Transverse colon (tissue), 4 donors: ENCODE data around the gene VEGFC. TPM values are rescaled to one million over a fixed set of nuclear protein-coding genes. Genes with fewer than 3 reads are reported as not detected.

ENCODE experiments used
- DNase-seq: peaks from one replicate; pipeline ENCODE4 v3.0.0-alpha.2; 2019
- H3K27ac ChIP-seq, 4 donors: fragments of 200-600 bp; sonication (generic); 2 replicates each; pipeline ENCODE4 v1.5.1; 2016 to 2018; ENCODE audit warnings: inconsistent platforms in 4 of 4
- H3K27me3 ChIP-seq: fragments of 200-600 bp; sonication (generic); 2 replicates; pipeline ENCODE4 v1.5.1; 2017; ENCODE audit warnings: inconsistent platforms
- H3K36me3 ChIP-seq, 4 donors: fragments of 200-600 bp; sonication (generic); 2 replicates each; pipeline ENCODE4 v1.5.1; 2017 to 2019; ENCODE audit warnings: inconsistent platforms in 4 of 4
- H3K4me1 ChIP-seq, 4 donors: fragments of 200-600 bp; sonication (generic); 2 replicates each; pipeline ENCODE4 v1.5.1; 2017 to 2020; ENCODE audit warnings: inconsistent platforms in 4 of 4
- H3K4me3 ChIP-seq, 4 donors: fragments of 200-600 bp; sonication (generic); 1 replicate in 1 of 4; 2 replicates in 3 of 4; pipeline versions ENCODE4 v1.5.1 to v1.6.1; 2017 to 2019; ENCODE audit warnings: inconsistent platforms in 4 of 4
- H3K9me3 ChIP-seq, 2 donors: fragments of 200-600 bp; sonication (generic); 2 replicates each; pipeline ENCODE4 v1.5.1; 2017 to 2019; ENCODE audit warnings: inconsistent platforms in 2 of 2
- EP300 ChIP-seq: sonication (generic); formaldehyde crosslinking; IDR thresholded peaks from one replicate; pipeline ENCODE4 v1.6.1; 2017; ENCODE audit warnings: antibody characterized with exemption, low read depth
- POLR2A ChIP-seq: fragments of 450-650 bp; IDR thresholded peaks from one replicate; pipeline ENCODE4 v1.6.1; 2016; ENCODE audit warnings: antibody characterized with exemption, mild to moderate bottlenecking, moderate library complexity
- POLR2AphosphoS5 ChIP-seq, 3 donors: sonication (generic); formaldehyde crosslinking; IDR thresholded peaks; one replicate each; pipeline ENCODE4 v1.6.1; 2016; ENCODE audit warnings: antibody characterized with exemption in 3 of 3
- WGBS, 2 donors: methylation state at CpG; one replicate each; pipeline ENCODE4 v1.1.5; 2018; ENCODE audit warnings: low coverage in 1 of 2; 5-methylcytosine and 5-hydroxymethylcytosine counted together
- in situ Hi-C, 4 donors: fragments of 200-750 bp; cut with MboI; loops; one replicate each; pipeline versions ENCODE4 v1.15.0 to v1.15.1; 2017; ENCODE audit warnings: low sequenced_read_pairs in 3 of 4, low pct_ligation_motif_present in 1 of 4, low pct_unique_long_range_greater_than_20kb in 1 of 4
- intact Hi-C: fragments of 100-400 bp; cut with DNase I; formaldehyde crosslinking; loops from one replicate; pipeline ENCODE4 v1.15.1; 2023; ENCODE audit warnings: low total_unique reads
- total RNA-seq, 4 donors: library from RNA; depleted of rRNA; stranded (reverse); fragments of >200 nt; gene quantifications; one replicate each; pipeline ENCODE4 v1.1.0, GENCODE V29; 2016
- TF ChIP-seq, protein P1 (sequence below), 5 experiments: fragments of 200-600 bp in 3 of 5; fragments of 450-650 bp in 2 of 5; sonication (generic) in 3 of 5; IDR thresholded peaks; 1 replicate in 2 of 5; 2 replicates in 3 of 5; pipeline ENCODE4 v1.5.1; 2016 to 2017; ENCODE audit warnings: antibody characterized with exemption in 5 of 5, inconsistent platforms in 3 of 5, mild to moderate bottlenecking in 2 of 5, moderate library complexity in 1 of 5

The VEGFC gene
- total RNA-seq, 4 donors from 2014 or later = 1.2 to 2.9 (median 2.2) TPM; not detected in 1

DNA sequence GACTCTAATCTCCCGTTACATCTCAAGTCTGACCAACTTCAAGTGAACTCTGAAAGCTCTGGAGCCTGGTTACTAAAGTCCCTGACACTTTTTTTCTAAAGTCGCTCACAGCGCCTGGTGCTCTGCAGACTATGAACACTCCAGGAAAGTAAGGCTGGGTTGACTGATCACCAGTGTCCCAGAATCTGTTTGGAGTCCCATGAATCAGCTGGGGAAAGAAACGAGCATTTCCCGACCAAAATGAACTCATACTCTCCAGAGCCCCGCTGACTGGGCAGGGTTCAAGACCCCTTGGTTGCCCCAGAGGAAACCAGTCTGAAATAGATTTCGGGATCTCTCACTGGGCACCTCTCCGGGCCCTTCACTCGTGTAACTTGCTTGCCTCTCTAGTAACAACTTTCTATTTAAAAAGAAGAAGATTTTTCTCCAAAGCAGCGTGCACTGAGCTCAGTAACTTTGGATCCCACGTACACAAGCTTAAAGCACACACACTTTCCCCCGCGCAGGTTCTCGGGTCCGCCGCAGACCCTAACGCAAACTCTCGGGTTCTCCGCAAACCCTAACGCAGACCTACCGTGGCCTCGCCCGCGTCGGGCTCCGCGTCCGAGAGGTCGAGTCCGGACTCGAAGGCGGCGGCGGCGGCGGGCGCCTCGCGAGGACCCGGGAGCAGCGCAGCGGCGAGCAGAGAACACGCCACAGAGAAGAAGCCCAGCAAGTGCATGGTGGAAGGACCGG, 964 bp downstream of the VEGFC start:
- peaks cover 45% of the 10 kb centered on the region for H3K27me3 ChIP-seq
- H3K4me1 ChIP-seq = peaks cover 0 to 16% (median 6%) of the 10 kb centered on the region in 4 donors
- TF ChIP-seq EP300 = no peak
- TF ChIP-seq, protein P1, sequence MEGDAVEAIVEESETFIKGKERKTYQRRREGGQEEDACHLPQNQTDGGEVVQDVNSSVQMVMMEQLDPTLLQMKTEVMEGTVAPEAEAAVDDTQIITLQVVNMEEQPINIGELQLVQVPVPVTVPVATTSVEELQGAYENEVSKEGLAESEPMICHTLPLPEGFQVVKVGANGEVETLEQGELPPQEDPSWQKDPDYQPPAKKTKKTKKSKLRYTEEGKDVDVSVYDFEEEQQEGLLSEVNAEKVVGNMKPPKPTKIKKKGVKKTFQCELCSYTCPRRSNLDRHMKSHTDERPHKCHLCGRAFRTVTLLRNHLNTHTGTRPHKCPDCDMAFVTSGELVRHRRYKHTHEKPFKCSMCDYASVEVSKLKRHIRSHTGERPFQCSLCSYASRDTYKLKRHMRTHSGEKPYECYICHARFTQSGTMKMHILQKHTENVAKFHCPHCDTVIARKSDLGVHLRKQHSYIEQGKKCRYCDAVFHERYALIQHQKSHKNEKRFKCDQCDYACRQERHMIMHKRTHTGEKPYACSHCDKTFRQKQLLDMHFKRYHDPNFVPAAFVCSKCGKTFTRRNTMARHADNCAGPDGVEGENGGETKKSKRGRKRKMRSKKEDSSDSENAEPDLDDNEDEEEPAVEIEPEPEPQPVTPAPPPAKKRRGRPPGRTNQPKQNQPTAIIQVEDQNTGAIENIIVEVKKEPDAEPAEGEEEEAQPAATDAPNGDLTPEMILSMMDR (IDR thresholded peaks at IDR 0.05) = no peak
- no peak for TF ChIP-seq POLR2A
- no peak for TF ChIP-seq POLR2AphosphoS5 (IDR thresholded peaks at IDR 0.05)
- H3K9me3 ChIP-seq = no peaks in the 10 kb centered on the region
- peak overlapping the region; percentile 25 to 57 (median 49) for H3K4me3 ChIP-seq
- in situ Hi-C loops = no loop called here
- peak; percentile 9 for DNase-seq
- H3K27ac ChIP-seq = peak overlapping the region; percentile 29 to 70 (median 48)
- intact Hi-C loops = no loop called here
- no peaks in the 10 kb centered on the region for H3K36me3 ChIP-seq
- 7 to 10% methylated on average over 1 to 44 of the region's 45 CpGs for WGBS, 2 donors

DNA sequence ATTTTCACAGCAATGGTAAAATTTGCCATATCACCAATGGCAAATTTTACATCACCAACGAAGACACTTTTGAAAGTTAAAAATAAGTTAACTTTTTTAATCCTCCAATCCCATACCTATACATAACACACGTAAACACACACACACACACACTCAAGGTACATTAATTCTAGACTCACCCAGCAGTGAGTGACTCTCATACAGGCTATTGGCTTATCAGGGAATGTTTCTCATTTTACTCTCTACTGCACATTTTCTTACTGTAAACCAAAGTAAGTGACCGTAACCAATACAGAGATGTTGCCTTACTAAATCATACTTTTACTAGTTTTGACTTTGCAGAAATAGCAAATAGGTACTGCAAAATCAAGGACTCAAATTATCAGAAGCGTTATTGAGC, 2.3 kb downstream of the VEGFC start:
- H3K4me3 ChIP-seq = no peak overlapping the region
- DNase-seq = no peak

DNA sequence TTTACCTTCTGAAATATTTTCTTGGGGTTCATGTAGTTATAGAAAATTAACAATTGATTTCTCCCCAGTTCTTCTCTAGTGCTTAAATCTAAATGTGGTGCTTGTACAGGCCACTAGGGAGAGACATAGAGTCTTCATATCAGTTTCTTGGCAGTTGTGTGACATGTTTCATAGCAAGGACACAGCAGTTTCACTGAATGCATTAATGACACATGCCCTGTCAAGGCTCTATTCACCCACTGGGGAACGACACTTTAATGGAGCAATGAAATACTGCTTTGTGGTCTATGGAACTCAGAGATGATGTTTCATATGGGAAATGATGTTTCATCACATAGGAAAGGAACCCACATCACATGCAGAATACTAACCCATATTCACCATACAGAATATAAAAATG, 2.8 kb downstream of the VEGFC start:
- peaks cover 45% of the 10 kb centered on the region for H3K27me3 ChIP-seq
- no peak overlapping the region for H3K4me3 ChIP-seq
- no peaks in the 10 kb centered on the region for H3K36me3 ChIP-seq
- TF ChIP-seq, protein P1 (IDR thresholded peaks at IDR 0.05) = peak; percentile 13 to 46 (median 32)
- no peak for TF ChIP-seq POLR2A
- in situ Hi-C loops = no loop called here
- intact Hi-C loops = no loop called here
- H3K9me3 ChIP-seq = no peaks in the 10 kb centered on the region
- H3K27ac ChIP-seq = no peak overlapping the region
- no peak for DNase-seq
- peaks cover 0 to 16% (median 6%) of the 10 kb centered on the region in 4 donors for H3K4me1 ChIP-seq
- 15% methylated on average over 1 of the region's 1 CpG; no CpG with 5 or more reads in 1 of the 2 donors for WGBS, 2 donors

More for the DNA sequence above, 2.3 kb downstream of the VEGFC start:
- in situ Hi-C loops = no loop called here
- H3K4me1 ChIP-seq = peaks cover 0 to 16% (median 6%) of the 10 kb centered on the region in 4 donors
- 72 to 81% methylated on average over 4 of the region's 4 CpGs for WGBS, 2 donors
- H3K27ac ChIP-seq = no peak overlapping the region
- H3K27me3 ChIP-seq = peaks cover 45% of the 10 kb centered on the region
- TF ChIP-seq, protein P1 (IDR thresholded peaks at IDR 0.05) = no peak
- no peak for TF ChIP-seq POLR2A
- TF ChIP-seq EP300 = no peak
- no peak for TF ChIP-seq POLR2AphosphoS5 (IDR thresholded peaks at IDR 0.05)
- H3K9me3 ChIP-seq = no peaks in the 10 kb centered on the region
- intact Hi-C loops = no loop called here
- no peaks in the 10 kb centered on the region for H3K36me3 ChIP-seq

DNA sequence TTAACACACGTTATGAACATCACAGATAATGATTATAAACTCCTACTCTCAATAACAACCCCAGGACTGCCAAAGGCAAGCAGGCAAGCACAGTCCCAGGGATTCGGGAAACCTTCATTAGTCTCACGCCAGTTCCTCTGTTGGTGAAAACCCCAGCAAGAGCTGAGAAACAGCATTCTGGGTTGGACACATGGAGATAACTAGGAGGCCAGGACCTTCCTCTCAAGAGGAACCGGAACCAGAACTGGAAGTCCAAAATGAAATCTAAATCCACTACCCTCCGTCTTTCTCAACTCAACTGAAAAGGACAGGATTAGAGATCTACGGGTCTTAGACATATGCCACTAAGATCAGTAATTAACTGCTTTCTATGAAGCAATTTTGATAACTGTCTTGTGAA, 3.8 kb downstream of the VEGFC start:
- Histone ChIP-seq H3K27me3 (peaks cover 43% of the 10 kb centered on the region), H3K4me1 (peaks cover 0 to 16% (median 6%) of the 10 kb centered on the region in 4 donors), H3K4me3 (no peak overlapping the region), H3K36me3 (no peaks in the 10 kb centered on the region), H3K9me3 (no peaks in the 10 kb centered on the region), H3K27ac (no peak overlapping the region)
- DNase-seq = no peak
- TF ChIP-seq POLR2AphosphoS5 (IDR thresholded peaks at IDR 0.05) (no peak), POLR2A (no peak), EP300 (no peak)
- TF ChIP-seq, protein P1 (IDR thresholded peaks at IDR 0.05) = no peak
- in situ Hi-C loops = no loop called here
- WGBS, 2 donors = 82 to 84% methylated on average over 6 of the region's 6 CpGs
- intact Hi-C loops = no loop called here
